K562 (cell line): ENCODE results near the gene NFRKB. TPM values are rescaled to one million over a fixed set of nuclear protein-coding genes. Genes with fewer than 3 reads are reported as not detected.

Source experiments
- E2F3 ChIP-seq: fragments of 250-450 bp; sonication (Bioruptor Pico); IDR thresholded peaks from 2 replicates; pipeline ENCODE4 v1.4.0; 2020; ENCODE audit warnings: mild to moderate bottlenecking
- GATA2 ChIP-seq: sonication (generic); formaldehyde crosslinking; IDR thresholded peaks from 2 replicates; pipeline ENCODE4 v1.4.0; 2020; ENCODE audit warnings: mild to moderate bottlenecking, missing genetic modification reagents
- HMBOX1 ChIP-seq: sonication (generic); IDR thresholded peaks from 2 replicates; pipeline ENCODE4 v1.6.1; 2016
- KLF13 ChIP-seq: fragments of 450-650 bp; IDR thresholded peaks from 2 replicates; pipeline ENCODE4 v1.6.1; 2016; ENCODE audit warnings: missing genetic modification characterization, low read depth, mild to moderate bottlenecking, missing compliant biosample characterization, moderate library complexity, borderline replicate concordance
- NCOA6 ChIP-seq: fragments of 450-650 bp; IDR thresholded peaks from 2 replicates; pipeline ENCODE4 v1.6.1; 2017; ENCODE audit warnings: mild to moderate bottlenecking
- POLR2B ChIP-seq: fragments of 450-650 bp; IDR thresholded peaks from 2 replicates; pipeline ENCODE4 v1.6.1; 2018; ENCODE audit warnings: low read depth; ENCODE audit not compliant: partially characterized antibody
- PREB ChIP-seq: sonication (generic); formaldehyde crosslinking; IDR thresholded peaks from 2 replicates; pipeline ENCODE4 v1.8.1; 2023; ENCODE audit warnings: mild to moderate bottlenecking, missing genetic modification reagents
- USF2 ChIP-seq: sonication (generic); formaldehyde crosslinking; IDR thresholded peaks from 2 replicates; pipeline ENCODE4 v1.5.0; 2020; ENCODE audit warnings: missing genetic modification reagents
- ZBTB17 ChIP-seq: fragments of 450-650 bp; formaldehyde crosslinking; IDR thresholded peaks from 2 replicates; pipeline ENCODE4 v1.4.0; 2020; ENCODE audit warnings: mild to moderate bottlenecking
- ZFP91 ChIP-seq: sonication (generic); formaldehyde crosslinking; IDR thresholded peaks from 2 replicates; pipeline ENCODE4 v1.8.0; 2022; ENCODE audit warnings: mild to moderate bottlenecking, missing genetic modification reagents
- ZNF316 ChIP-seq: fragments of 450-650 bp; IDR thresholded peaks from 2 replicates; pipeline ENCODE4 v1.6.1; 2016
- ZNF41 ChIP-seq: fragments of 250-450 bp; sonication (Bioruptor Pico); conservative IDR thresholded peaks from 2 replicates; pipeline ENCODE4 v1.4.0; 2020; ENCODE audit warnings: mild to moderate bottlenecking
- ZNF431 ChIP-seq: sonication (generic); formaldehyde crosslinking; IDR thresholded peaks from 2 replicates; pipeline ENCODE4 v1.8.0; 2022; ENCODE audit warnings: mild to moderate bottlenecking, missing genetic modification reagents
- polyA plus RNA-seq, 8 experiments: library from polyadenylated mRNA; depleted of rRNA in 4 of 8; stranded (reverse) in 5 of 8; unstranded in 3 of 8; fragments of >200 nt; fragmentation: Nextera tagmentation in 2 of 8; fragmentation: Illumina TruSeq in 1 of 8; extraction: Ambion mirVana in 2 of 8; extraction: Trizol in 1 of 8; gene quantifications; 2 replicates each; pipeline versions ENCODE4 v1.2.1 to v1.2.3, GENCODE V29; 2011 to 2014; ENCODE audit warnings: inconsistent platforms in 1 of 8, missing spikeins in 1 of 8
- total RNA-seq, 7 experiments: library from RNA; depleted of rRNA in 6 of 7; stranded (reverse); fragments of >200 nt in 6 of 7; fragmentation: Illumina TruSeq in 2 of 7; extraction: Trizol in 2 of 7; gene quantifications; 2 replicates each; pipeline versions ENCODE4 v1.2.1 to v1.2.3, GENCODE V29; 2011 to 2021; ENCODE audit warnings: low replicate concordance in 1 of 7
- TF ChIP-seq, protein P1 (sequence below): fragments of 250-450 bp; sonication (Bioruptor Pico); IDR thresholded peaks from 2 replicates; pipeline ENCODE4 v1.5.0; 2022; ENCODE audit warnings: mild to moderate bottlenecking
- TF ChIP-seq, protein P2 (sequence below): sonication (generic); formaldehyde crosslinking; IDR thresholded peaks from 2 replicates; pipeline ENCODE4 v1.8.0; 2022; ENCODE audit warnings: missing genetic modification reagents, mild to moderate bottlenecking, borderline replicate concordance
- TF ChIP-seq, protein P3 (sequence below): fragments of 450-650 bp; IDR thresholded peaks from 2 replicates; pipeline ENCODE4 v1.6.1; 2017; ENCODE audit warnings: antibody characterized with exemption, mild to moderate bottlenecking

The NFRKB gene
- total and polyA plus RNA-seq, 9 of the 15 experiments (the other 6 are each of a cell fraction or from before 2014, with no cell fraction given): 7.1 to 42.6 (median 23.9) TPM

DNA sequence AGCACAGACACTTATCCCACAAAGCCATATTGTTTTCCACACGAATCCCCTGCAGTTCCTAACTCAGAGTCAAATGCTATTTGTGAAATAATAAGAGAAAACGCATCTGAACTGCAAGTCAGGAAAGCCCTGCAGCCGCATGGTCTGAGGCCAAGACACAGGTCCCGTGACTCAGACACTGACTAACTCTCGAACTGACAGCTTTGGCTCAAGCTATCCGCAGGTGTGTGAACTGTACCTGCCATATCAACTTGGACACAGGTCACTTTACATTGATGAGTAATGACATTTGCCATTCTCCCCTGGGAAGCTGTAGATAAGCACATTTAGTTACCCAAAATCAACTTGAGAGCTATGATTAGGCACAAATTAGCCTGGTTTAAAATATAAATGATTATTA lies 34.9 kb upstream of the NFRKB start (continued):
- TF ChIP-seq, protein P1, sequence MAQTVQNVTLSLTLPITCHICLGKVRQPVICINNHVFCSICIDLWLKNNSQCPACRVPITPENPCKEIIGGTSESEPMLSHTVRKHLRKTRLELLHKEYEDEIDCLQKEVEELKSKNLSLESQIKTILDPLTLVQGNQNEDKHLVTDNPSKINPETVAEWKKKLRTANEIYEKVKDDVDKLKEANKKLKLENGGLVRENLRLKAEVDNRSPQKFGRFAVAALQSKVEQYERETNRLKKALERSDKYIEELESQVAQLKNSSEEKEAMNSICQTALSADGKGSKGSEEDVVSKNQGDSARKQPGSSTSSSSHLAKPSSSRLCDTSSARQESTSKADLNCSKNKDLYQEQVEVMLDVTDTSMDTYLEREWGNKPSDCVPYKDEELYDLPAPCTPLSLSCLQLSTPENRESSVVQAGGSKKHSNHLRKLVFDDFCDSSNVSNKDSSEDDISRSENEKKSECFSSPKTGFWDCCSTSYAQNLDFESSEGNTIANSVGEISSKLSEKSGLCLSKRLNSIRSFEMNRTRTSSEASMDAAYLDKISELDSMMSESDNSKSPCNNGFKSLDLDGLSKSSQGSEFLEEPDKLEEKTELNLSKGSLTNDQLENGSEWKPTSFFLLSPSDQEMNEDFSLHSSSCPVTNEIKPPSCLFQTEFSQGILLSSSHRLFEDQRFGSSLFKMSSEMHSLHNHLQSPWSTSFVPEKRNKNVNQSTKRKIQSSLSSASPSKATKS (CRISPR knock-in tag): no peak
- TF ChIP-seq, protein P2, sequence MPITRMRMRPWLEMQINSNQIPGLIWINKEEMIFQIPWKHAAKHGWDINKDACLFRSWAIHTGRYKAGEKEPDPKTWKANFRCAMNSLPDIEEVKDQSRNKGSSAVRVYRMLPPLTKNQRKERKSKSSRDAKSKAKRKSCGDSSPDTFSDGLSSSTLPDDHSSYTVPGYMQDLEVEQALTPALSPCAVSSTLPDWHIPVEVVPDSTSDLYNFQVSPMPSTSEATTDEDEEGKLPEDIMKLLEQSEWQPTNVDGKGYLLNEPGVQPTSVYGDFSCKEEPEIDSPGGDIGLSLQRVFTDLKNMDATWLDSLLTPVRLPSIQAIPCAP (CRISPR knock-in tag): no peak
- TF ChIP-seq NCOA6 (no peak), ZBTB17 (CRISPR knock-in tag) (no peak), KLF13 (no peak), PREB (CRISPR knock-in tag) (no peak), GATA2 (CRISPR knock-in tag) (0 out of 2 replicates have a peak, but pooled peaks have one; percentile 9), ZNF41 (CRISPR knock-in tag) (no peak), ZNF431 (no peak), USF2 (CRISPR knock-in tag) (no peak), ZFP91 (no peak), POLR2B (no peak), E2F3 (CRISPR knock-in tag) (no peak), ZNF316 (0 out of 2 replicates have a peak, but pooled peaks have one; percentile 32), HMBOX1 (no peak)
- TF ChIP-seq, protein P3, sequence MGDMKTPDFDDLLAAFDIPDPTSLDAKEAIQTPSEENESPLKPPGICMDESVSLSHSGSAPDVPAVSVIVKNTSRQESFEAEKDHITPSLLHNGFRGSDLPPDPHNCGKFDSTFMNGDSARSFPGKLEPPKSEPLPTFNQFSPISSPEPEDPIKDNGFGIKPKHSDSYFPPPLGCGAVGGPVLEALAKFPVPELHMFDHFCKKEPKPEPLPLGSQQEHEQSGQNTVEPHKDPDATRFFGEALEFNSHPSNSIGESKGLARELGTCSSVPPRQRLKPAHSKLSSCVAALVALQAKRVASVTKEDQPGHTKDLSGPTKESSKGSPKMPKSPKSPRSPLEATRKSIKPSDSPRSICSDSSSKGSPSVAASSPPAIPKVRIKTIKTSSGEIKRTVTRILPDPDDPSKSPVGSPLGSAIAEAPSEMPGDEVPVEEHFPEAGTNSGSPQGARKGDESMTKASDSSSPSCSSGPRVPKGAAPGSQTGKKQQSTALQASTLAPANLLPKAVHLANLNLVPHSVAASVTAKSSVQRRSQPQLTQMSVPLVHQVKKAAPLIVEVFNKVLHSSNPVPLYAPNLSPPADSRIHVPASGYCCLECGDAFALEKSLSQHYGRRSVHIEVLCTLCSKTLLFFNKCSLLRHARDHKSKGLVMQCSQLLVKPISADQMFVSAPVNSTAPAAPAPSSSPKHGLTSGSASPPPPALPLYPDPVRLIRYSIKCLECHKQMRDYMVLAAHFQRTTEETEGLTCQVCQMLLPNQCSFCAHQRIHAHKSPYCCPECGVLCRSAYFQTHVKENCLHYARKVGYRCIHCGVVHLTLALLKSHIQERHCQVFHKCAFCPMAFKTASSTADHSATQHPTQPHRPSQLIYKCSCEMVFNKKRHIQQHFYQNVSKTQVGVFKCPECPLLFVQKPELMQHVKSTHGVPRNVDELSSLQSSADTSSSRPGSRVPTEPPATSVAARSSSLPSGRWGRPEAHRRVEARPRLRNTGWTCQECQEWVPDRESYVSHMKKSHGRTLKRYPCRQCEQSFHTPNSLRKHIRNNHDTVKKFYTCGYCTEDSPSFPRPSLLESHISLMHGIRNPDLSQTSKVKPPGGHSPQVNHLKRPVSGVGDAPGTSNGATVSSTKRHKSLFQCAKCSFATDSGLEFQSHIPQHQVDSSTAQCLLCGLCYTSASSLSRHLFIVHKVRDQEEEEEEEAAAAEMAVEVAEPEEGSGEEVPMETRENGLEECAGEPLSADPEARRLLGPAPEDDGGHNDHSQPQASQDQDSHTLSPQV: no peak
